GM21723 (cell line): ENCODE data around the gene FAM78A.

Experiments used
- ATAC-seq: cut with Tn5 transposase; IDR thresholded peaks from one replicate; pipeline ENCODE4 v1.9.1; 2021; ENCODE audit warnings: mild to moderate bottlenecking, moderate library complexity; ENCODE audit not compliant: unreplicated experiment

FAM78A gene, protein sequence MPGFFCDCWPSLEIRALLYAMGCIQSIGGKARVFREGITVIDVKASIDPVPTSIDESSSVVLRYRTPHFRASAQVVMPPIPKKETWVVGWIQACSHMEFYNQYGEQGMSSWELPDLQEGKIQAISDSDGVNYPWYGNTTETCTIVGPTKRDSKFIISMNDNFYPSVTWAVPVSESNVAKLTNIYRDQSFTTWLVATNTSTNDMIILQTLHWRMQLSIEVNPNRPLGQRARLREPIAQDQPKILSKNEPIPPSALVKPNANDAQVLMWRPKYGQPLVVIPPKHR

DNA sequence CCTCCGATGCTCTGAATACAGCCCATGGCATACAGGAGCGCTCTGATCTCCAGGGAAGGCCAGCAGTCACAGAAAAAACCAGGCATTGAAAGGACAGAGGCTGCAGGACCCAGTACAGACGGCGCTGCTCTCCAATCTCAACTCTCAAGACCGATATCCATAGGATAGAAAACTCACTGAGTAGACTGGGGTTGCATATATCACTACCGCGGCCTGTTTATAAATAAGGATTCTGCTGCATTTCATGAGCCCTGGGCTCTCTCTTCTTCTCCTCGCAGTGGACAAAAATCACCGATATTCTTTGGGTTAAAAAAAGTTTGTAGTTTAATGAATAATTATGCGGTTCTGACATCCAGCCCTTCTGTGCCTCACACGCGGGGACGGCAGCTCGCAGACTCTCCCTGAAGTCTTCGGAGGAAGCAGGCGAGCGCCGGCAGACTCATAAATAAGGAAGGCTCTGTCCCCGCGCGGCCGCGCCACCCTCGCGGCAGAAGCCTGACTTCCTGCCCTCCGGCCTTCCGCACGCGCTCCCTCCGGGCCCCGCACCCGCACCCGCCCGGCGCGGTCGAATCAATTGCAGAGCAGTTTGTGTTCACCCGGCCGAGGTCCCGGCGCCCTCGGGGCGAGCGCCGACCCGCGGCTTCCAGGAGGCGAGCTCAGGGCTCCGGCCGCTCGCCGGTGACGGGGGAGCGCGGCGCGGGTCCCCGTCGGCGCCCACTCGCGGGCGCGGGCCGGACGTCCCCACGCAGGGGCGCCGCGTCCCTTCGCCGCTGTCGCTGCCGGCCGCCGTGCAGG is at the start of gene FAM78A:
Gene FAM78A, minus strand, starts transcription at position 417 of the 795 bp plus-strand sequence. Its CDS starts 331 bp downstream, at position 86.
- no peak for ATAC-seq

- ATAC-seq, result no peak
Observed at GRCh38 chr9:131324736-131325679, 48.7 kb upstream of the FAM78A start.

GRCh38 chr9:131323629-131324028 is 47.3 kb upstream of the FAM78A start:
- ATAC-seq, result no peak

DNA sequence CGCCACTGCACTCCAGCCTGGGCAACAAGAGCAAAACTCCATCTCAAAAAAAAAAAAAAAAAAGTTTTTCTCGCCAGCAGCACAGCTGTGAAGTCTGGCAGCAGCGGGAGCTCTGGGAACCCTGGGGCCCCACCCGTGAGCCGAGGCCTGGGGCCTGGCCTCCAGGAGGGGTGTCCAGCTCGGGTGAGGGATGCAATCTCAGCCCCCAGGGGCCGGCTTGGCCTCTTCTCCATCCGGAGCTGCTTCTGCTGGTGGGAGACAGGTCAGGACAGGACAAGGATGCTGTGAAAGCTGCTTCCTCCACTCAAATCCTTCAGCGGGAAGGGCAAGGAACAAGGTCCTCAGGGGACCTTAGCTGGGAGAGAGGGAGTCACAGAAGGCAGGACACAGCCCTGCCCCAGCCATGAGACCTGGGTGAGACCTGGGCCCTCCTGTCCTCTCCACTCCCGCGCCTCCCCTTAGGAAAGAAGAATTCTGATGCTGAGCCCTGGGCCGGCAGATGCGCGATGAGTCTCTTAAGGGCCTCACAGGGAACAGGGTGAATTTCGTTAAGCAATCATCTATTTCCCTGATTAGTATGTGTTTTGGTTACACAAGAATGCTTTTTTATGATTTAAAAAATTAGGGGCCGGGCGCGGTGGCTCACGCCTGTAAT is 43.8 kb upstream of the FAM78A start:
- no peak for ATAC-seq

DNA sequence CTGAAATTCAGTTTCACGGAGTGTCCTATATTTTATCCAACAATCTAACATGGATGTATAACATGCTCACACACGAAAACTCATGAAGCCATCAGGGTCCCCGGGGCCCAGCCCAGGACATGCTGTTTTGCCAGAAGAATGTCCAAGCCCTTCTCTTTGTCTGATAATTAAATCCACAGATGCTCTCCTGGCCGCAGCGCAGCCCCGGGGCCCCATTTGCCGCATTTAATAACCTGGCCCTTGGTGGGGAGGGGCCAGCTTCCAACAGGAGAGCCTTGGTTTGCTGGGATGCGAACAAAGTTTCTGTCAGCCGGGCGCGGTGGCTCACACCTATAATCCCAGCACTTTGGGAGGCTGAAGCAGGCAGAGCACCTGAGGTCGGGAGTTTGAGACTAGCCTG is 43.2 kb upstream of the FAM78A start:
- no peak for ATAC-seq

DNA sequence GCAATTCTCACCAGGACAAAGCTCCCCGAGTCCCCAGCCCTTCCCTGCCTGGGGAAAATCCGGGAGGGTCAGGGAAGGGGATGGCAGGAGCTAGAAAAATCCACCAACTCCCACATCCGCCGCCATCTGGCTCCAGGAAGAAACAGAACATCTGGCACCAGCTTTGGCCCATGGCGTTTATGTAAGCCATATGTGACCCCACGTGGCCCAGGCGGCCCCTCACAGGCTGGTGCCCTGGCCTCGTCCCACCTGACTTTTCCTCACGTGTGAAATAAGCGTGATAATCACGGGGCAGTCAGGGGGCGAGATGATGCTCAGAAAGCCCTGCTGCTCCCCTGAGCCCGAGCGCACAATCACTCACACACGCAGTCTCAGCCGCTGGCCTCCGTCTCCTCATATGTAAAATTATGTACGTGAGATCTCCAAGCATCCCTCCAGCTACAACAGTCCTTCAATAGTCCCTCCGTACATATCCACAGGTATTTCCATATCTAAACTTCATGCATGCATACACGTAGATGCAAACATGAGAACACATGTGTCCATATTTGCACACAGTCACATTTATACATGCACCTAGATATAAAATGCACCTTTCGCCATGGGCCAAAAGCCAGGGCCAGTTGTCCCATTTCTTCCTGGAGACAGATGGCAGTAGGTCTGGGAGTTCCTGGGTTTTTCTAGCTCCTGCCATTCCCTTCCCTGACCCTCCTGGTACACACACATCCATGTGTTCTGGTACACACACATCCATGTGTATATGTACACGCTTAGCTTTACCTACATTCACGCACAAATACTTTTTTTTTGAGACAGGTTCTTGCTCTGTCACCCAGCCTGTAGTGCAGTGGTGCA is 42.1 kb upstream of the FAM78A start:
- ATAC-seq, result no peak

- no peak for ATAC-seq
Observed at GRCh38 chr9:131312822-131313770, 36.8 kb upstream of the FAM78A start.

GRCh38 chr9:131312246-131312645 is 35.9 kb upstream of the FAM78A start:
- no peak for ATAC-seq

DNA sequence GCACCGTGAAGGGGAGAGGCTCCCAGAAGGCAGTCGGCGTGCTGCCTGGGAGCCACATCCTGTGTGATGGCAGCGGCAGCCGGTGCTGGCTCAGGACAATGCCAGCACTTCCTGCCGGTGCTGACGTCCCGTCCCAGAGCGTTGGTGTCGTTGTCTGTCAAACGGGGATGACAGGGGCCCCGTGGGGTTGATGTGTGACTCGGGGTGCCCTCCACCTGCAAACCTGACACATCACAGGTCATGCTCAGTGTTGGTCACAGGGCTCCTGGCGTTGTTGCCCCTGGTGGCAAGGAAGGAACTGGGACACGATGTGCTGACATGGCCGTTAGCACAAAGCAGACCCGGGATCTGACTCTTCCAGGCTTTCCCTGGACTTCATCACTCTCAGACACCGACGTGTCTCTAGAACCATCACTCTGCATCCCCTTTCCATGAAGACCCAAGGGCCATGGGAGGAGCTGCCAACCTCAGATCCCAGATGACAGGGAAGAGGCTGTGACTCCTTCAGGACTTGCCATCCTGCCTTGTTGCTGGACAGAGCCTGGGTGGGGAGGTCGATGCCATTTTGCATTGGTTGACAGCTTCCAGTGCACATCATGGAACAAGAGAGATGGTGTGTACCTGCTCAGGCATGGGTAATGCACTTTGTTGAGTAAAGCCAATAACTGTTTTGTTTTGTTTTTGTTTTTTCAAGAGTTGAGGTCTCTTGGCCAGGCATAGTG is 34.7 kb upstream of the FAM78A start:
- ATAC-seq, result no peak

GRCh38 chr9:131309530-131310276 is 33.4 kb upstream of the FAM78A start:
- ATAC-seq, result no peak

- ATAC-seq, result no peak
Observed at GRCh38 chr9:131308906-131309529, 32.7 kb upstream of the FAM78A start.

- no peak for ATAC-seq
Observed at GRCh38 chr9:131308452-131308851, 32.1 kb upstream of the FAM78A start.

DNA sequence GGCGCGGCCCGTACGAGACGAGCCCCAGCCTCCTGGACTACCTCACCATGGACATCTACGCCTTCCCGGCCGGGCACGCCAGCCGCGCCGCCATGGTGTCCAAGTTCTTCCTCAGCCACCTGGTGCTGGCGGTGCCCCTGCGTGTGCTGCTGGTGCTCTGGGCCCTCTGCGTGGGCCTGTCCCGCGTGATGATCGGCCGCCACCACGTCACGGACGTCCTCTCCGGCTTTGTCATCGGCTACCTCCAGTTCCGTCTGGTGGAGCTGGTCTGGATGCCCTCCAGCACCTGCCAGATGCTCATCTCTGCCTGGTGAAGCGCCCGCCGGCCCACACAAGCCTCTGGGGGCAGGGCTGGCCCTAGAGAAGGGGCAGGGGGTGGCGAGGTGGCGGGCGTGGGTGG is 31.7 kb upstream of the FAM78A start:
- no peak for ATAC-seq

DNA sequence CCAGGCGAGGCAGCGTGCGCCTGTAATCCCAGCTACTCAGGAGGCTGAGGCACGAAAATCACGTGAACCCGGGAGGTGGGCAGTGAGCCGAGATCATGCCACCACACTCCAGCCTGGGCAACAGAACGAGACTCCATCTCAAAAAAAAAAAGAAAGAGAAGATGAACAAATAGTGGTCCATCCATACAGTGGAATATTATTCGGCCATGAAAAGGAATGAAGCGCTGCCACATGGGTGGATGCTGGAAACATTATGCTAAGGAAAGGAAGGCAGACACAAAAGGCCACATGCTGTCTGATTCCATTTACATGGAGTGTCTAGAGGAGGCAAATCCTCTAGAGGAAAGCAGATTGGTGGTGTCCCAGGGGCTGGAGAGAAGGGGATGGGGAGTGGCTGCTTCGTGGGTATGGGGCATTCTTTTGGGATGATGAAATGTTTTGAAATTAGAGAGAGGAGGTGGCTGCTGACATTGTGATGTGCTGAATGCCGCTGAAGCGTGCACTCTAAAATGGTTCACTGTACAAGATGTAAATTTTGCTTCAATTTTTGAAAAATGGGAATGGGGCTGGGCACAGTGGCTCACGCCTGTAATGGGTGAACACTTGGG is 30.2 kb upstream of the FAM78A start:
- ATAC-seq, result no peak

- ATAC-seq, result no peak
Observed at GRCh38 chr9:131304676-131305355, 28.5 kb upstream of the FAM78A start.
